Activated CD4-positive, alpha-beta T cell treated with anti-CD3 and anti-CD28 coated beads for 48 hours (primary cell): ENCODE data around the gene LOXHD1.

Experiments
- DNase-seq: peaks from one replicate; pipeline ENCODE4 v3.0.0-alpha.2; 2020

The LOXHD1 gene

DNA sequence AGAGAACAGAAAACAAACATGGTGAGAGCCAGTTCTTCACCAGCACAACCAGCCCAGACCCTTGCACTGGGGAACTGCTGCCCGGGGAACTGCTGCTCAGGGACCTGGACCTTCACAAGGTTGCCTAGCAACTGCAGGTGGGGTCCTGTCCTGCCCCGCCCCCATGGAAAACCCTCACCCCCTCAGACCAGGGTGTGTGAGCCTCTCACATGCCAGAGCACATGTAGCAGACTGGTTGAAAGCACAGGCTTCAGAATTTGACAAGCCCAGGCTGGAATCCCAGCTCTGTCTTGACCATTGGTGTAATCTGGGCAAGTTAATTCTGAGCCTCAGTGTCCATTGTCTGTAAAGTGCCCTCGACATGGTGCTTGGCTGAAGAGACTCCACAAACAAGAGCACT is 118.6 kb downstream of the LOXHD1 start:
- no peak for DNase-seq

- no peak for DNase-seq
Measured at GRCh38 chr18:46536215-46536874, 120.7 kb downstream of the LOXHD1 start.

- no peak for DNase-seq
Measured at GRCh38 chr18:46531482-46531881, 125.5 kb downstream of the LOXHD1 start.

DNA sequence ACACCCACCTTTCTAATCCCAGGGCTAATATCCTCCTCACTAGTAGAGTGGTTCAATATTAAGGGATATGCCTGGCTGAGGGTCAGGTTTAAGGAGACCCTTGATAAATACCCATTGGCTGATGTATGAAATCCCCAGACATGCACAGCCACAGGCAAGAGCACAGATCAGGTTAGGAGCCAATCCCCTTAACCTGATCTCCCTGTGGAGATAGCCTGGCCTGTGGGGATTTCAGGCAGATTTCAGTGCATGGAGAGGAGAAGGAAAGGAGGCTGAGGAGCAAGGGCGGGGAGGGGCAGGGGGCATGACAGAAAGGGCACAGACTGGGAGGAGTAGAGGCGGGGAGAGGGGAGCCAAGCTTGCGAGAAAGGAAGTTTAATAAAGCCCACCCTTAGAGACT is 129.0 kb downstream of the LOXHD1 start:
- DNase-seq = no peak

DNA sequence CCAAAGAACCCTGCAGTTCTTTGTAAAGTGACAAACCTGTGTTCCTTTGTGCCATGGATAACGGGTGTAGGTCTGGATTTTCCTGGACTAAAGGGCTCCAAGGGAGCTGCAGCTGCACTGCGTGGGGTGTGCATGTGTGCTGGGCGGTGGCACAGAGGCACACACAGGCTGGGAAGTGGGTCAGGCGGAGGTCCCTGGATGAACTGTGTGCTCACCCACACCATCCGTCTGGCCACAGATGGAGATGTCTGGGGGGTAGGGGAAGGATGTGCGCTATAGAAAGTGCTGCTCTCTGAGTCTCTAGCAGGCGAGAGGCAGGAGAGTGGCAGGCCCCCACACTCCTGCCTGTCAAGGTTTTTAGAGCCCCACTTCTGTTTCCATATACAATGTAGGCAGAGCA is 137.2 kb downstream of the LOXHD1 start:
- DNase-seq = no peak

GRCh38 chr18:46518438-46518837 is 138.6 kb downstream of the LOXHD1 start:
- no peak for DNase-seq

DNA sequence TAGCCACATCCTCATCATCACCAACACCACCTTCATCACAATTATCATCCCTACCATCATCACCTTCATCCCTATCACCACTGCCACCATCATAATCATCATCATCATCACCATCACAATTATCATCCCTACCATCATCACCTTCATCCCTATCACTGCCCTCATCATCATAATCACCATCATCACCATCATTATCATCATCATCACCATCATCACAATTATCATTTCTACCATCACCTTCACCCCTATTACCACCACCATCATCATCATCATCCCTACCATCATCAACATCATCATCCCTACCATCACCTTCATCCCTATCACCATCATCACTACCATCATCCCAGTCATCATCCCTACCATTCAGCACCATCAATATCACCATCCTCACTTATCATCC is 140.5 kb downstream of the LOXHD1 start:
- no peak for DNase-seq

DNA sequence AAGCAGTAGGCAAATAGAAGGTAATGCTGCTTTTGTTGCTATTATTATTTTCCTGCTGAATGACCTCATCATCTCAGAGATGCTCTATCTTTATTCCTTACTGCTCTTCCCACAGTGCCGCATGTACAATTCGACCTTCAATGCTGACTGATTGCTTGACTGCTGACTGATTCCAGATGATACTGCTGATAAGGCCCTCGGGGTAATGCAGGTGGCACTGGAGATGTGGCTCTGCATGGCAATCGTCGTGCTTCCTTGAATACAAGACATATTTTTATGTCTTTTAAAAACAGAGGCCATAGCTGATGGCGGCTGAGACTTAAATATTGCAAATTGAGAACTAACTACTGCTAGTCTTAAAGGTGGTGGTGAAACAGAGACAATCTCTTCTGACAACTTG is 146.6 kb downstream of the LOXHD1 start:
- no peak for DNase-seq

DNA sequence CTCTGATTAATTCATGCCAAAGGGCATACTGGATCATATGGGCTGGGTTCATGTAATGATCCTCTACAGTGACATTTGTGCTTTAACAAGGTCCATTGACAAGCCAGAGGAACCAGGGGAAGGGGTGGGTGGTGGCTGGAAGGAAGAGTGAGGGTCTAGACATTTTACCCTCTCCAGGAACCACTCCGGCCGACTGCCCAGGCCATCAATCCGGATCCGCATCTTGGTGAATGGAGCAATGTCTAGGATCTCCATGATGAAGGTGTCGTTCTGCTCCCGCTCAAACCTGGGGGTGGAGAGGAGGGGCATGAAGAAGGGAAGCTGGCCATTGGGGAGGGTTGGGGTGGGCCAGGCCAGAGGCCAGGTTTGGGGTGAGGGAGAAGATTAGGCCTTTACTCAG is 147.5 kb downstream of the LOXHD1 start:
- DNase-seq = no peak

GRCh38 chr18:46506974-46507586 is 149.9 kb downstream of the LOXHD1 start:
- no peak for DNase-seq

DNA sequence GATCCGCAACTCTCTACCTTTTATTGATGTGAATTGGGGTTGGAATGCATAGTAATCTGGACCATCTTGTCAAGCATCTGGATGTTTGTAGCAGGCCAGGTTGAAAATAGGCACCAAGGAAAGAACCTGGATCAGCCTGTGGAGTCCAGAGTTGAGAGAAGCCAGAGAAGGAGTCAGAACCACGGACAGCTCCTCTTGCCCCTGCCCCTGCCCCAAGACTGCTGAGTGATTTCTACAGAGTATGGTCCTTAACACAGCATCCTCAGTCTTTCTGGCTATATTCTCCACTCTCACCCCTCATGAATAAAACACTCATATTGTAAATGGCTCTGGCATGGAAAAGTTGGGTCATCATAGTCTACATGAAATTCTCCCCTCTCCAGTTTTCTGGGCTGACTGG is 154.6 kb downstream of the LOXHD1 start:
- peak; percentile 8 for DNase-seq

DNA sequence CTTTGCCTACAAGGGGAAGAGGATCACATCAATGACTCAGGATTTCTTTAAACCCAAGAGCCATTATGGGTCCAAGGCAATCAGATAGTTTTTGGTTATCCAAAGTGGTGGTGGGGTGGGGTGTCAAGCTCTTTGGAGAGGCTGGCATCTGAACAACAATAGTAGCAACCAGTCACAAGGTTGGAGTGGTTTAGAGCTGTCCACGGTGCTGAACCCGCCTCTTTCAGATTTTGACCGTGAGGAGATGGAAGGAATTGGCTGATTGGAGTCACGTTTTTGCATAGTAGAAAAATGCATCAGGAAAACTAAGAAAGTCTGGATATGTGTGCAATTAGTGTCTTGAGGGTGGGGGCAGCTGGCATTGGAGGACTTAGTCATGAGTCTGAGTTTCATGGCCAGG is 159.9 kb downstream of the LOXHD1 start:
- DNase-seq = peak; percentile 54

DNA sequence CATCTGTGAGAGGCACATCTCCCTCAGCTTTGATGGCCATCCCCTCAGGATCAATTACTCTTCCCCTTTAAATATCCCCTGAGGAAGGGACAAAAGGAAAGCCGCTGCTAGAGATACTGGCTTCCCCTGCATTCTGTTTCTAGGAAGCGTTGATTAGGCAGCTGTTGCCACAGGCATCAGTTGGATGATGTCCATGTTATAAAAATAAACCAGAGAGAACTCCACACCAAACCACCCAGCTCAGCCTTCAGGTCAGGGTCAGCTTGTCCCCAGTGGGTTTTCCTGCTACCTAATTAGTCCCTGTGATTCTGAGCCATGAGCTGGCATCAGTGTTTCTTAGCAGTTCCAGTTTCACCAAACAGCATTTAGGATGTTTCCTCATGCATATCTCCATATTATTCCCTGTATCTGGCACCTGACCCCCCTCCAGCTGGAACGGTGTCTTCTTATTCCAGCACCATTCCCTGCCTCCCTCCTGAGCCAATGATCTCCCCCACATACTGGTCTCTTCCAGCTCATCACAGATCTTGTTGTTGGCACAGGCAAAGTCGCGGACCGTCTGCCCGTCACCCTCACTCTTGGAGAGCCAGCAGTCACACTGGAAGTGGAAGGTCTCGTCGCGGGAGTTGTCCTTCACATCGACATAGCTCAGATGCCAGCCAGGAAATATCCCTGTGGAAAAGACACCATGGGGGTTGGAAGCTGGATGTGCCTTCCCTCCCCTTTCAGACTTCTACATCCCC is 168.4 kb downstream of the LOXHD1 start:
- no peak for DNase-seq

- no peak for DNase-seq
Measured at GRCh38 chr18:46485675-46486194, 171.3 kb downstream of the LOXHD1 start.

- no peak for DNase-seq
Measured at GRCh38 chr18:46484971-46485370, 172.0 kb downstream of the LOXHD1 start.

- no peak for DNase-seq
Measured at GRCh38 chr18:46482831-46483230, 174.2 kb downstream of the LOXHD1 start.

- DNase-seq = no peak
Measured at GRCh38 chr18:46481847-46482245, 175.2 kb downstream of the LOXHD1 start.

DNA sequence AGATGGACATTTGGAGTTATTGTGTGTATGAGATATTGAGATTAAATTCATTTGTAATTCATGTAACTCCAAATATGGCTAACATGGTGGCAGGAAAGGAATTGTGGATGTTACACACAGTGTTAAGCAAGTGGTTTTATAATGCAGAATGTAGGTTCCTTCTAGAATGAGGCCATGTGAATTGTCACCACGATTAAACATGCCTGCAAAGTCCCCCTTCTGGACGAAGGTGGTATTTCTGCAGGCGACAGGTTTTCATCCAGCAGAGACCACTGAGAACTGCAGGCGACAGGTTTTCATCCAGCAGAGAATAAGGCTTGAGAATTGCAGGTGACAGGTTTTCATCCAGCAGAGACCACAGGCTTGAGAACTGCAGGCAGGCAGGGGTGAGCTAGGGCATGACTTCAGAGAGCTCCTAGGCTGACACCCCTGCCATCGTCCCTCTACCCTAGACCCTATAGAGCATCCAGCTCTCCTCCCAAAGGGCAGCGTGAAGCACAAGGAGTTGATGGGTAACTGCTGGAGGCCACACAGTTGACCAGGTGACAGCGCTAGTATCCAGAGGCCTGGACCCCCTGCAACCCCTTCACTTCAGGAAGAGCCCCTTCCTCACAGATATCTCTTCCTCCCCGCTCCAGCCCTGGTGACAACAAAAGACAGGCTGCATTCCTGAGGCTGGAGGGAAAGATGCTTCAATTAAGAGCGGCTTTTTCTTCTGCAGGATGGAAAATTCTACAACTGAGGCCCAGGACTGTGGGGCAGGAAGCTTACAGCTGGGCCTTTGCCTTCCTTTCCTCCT is 175.8 kb downstream of the LOXHD1 start:
- peak; percentile 67 for DNase-seq

DNA sequence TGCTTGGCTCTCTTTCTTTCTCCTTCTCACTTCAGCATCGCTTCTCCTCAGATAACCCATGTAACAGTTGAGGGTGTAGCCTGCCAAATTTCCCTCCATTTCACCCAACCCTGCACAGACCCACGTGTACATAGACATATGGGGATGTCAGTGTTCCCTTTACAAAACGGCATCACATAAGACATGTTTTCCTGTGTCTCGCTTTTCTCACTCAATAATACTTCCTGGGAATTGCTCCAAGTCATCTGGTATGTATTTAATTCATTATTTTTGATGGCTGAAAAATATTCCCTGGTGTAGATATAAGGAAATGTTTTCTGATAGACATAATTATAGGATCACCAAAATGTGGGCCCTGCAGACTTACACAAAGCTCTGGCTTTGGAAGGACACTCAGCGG is 176.8 kb downstream of the LOXHD1 start:
- DNase-seq = no peak

DNA sequence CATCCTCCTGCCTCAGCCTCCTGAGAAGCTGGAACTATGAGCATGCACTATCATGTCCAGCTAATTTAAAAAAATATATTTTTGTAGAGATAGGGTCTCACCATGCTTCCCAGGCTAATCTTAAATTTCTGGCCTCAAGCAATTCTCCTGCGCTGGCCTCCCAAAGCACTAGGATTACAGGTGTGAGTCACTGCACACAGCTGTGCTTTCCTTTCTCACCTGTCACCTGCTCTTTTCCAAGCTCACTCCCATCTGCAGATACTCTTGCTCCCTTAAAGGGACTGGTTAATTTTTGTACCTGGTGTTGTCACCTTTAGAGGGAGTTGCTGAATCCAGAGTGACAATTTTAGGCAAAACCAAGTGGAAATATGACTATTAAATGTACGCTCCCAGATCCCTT is 178.2 kb downstream of the LOXHD1 start:
- DNase-seq = no peak

DNA sequence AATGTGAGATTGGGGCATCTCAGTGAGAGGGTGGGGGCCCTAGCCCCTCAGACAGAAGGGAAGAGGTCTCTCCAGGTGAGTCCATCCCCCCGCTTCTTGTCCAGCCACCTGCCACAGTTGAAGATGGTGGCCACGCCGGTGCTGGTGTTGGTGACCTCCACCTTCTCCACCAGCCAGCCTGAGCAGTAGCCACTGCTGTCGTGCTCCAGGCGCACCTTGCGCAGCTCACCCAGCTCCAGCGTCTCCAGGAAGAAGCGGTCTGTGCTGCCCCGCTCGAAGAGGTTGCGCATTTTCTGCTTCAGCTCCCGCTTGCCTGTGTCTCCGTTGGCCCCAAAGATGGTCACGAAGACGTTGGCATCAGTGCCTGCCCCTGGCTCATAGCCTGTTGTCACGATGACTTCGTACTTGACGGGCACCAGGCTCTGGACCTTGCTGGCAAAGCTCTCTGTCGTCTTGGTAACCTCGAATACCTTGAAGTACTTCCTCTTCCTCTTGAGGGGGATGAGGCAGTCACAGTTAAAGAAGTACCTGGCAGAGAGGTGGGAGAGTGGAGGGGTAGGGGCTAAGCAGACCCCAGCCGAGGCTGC is 179.5 kb downstream of the LOXHD1 start:
- no peak for DNase-seq

DNA sequence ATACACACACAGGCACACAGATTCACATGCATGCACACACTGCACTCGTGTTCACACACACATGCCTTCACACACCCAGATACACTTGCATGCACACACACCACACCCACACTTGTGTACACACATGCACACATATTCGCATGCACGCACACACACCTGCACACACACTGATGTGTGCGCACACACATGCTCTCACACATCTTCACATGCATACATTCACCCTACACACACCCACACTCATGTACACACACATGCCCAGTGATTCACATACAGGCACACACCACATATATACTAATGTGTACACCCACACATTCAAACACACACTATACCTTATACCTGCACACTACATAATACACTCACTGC is 181.6 kb downstream of the LOXHD1 start:
- no peak for DNase-seq
